Measurements from ENCODE around the gene NFAM1. TPM values are rescaled to one million over a fixed set of nuclear protein-coding genes. Genes with fewer than 3 reads are reported as not detected.

The NFAM1 gene
- total and polyA plus RNA-seq, 10 donors, result 2.0 to 56.6 (median 30.8) TPM

DNA sequence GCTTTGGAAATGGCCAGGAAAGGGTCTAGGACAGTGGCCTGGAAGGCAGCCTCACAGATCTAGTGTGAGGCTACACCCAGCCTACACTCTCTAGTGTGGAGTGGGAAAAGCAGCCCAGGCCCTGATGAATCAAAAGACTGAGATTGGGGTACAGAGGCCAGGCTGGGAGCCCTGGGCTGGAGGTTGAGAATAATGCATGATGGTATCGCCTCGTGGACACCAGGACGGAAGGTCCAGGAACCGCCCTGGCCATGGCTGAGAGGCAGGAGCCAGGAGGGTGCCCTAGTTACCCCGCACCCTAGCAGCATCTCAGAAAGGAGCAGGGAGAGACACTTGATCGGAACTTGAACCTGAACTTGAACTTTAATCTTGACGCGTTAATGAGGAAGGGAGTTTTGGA lies 40.5 kb upstream of the NFAM1 start:
- DNase-seq, result no peak
- Histone ChIP-seq H3K27ac (no peak overlapping the region), H3K4me3 (no peak overlapping the region), H3K36me3 (no peaks in the 10 kb centered on the region), H3K4me1 (peaks cover 0 to 5% (median 2%) of the 10 kb centered on the region in 6 donors), H3K27me3 (replicated peaks in 1 of 7) (peaks cover 0 to 25% (median 0%) of the 10 kb centered on the region in 7 donors), H3K9me3 (no peaks in the 10 kb centered on the region)
- WGBS, 5 donors, result 80 to 91% (median 85%) methylated on average over 8 of the region's 8 CpGs
- intact Hi-C loops (cut with DNase I; ENCODE audit: low total_unique reads), result no loop called here
- TF ChIP-seq CTCF (IDR thresholded peaks at IDR 0.05 in 8 of 11, conservative IDR thresholded peaks at IDR 0.05 in 3 of 11), result no peak
- no peak for TF ChIP-seq POLR2A (IDR thresholded peaks at IDR 0.05)
- TF ChIP-seq POLR2AphosphoS5 (IDR thresholded peaks at IDR 0.05), result no peak

DNA sequence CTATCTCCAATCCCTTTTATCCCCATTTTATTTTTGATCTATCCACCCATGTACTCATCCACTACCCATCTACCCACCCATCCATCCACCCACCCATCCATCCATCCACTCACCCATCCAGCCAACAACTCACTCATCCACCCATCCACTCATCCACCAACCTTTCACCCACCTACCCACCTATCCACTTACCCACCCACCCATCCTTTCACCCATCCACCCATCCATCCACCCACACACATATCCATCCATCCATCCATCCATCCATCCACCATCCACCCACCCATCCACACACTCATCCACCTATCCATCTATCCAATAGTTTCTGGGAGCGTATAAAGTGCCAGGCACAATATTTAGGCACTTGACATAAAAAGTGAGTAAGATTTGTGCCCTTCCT lies 39.2 kb upstream of the NFAM1 start:
- intact Hi-C loops (cut with DNase I; ENCODE audit: low total_unique reads), result no loop called here
- no peak for DNase-seq
- H3K27ac ChIP-seq, result no peak overlapping the region
- no peak for TF ChIP-seq POLR2A (IDR thresholded peaks at IDR 0.05)
- no peak for TF ChIP-seq POLR2AphosphoS5 (IDR thresholded peaks at IDR 0.05)
- no peak for TF ChIP-seq CTCF (IDR thresholded peaks at IDR 0.05 in 8 of 11, conservative IDR thresholded peaks at IDR 0.05 in 3 of 11)
- H3K9me3 ChIP-seq, result no peaks in the 10 kb centered on the region
- peaks cover 0 to 26% (median 0%) of the 10 kb centered on the region in 7 donors for H3K27me3 ChIP-seq (replicated peaks in 1 of 7)
- H3K4me3 ChIP-seq, result no peak overlapping the region
- no peaks in the 10 kb centered on the region for H3K36me3 ChIP-seq
- WGBS, 5 donors, result 90 to 97% (median 94%) methylated on average over 1 of the region's 1 CpG
- peaks cover 0 to 5% (median 2%) of the 10 kb centered on the region in 6 donors for H3K4me1 ChIP-seq

GRCh38 chr22:42470366-42471082 lies 38.3 kb upstream of the NFAM1 start:
- H3K27me3 ChIP-seq (replicated peaks in 1 of 7), result peaks cover 0 to 26% (median 0%) of the 10 kb centered on the region in 7 donors
- 70 to 81% (median 78%) methylated on average over 4 of the region's 4 CpGs for WGBS, 5 donors
- intact Hi-C loops (cut with DNase I; ENCODE audit: low total_unique reads), result no loop called here

More at GRCh38 chr22:42470366-42471082, 38.3 kb upstream of the NFAM1 start:
- Histone ChIP-seq H3K36me3 (no peaks in the 10 kb centered on the region), H3K4me1 (peaks cover 0 to 5% (median 2%) of the 10 kb centered on the region in 6 donors), H3K4me3 (no peak overlapping the region), H3K27ac (no peak overlapping the region), H3K9me3 (no peaks in the 10 kb centered on the region)
- no peak for TF ChIP-seq CTCF (IDR thresholded peaks at IDR 0.05 in 8 of 11, conservative IDR thresholded peaks at IDR 0.05 in 3 of 11)
- TF ChIP-seq POLR2A (IDR thresholded peaks at IDR 0.05), result no peak
- TF ChIP-seq POLR2AphosphoS5 (IDR thresholded peaks at IDR 0.05), result no peak
- no peak for DNase-seq
